Measurements from ENCODE around the gene ADISSP.

The ADISSP gene

GRCh38 chr20:3753501-3754275, 13.9 kb downstream of the ADISSP start:
- DNase-seq, result no peak

GRCh38 chr20:3753098-3753497, 14.5 kb downstream of the ADISSP start:
- peak; percentile 41 for DNase-seq

- DNase-seq, result no peak
Measured at GRCh38 chr20:3752386-3752759, 15.2 kb downstream of the ADISSP start.

GRCh38 chr20:3751675-3752385, 15.7 kb downstream of the ADISSP start:
- peak; percentile 80 for DNase-seq

GRCh38 chr20:3751305-3751674, 16.3 kb downstream of the ADISSP start:
- no peak for DNase-seq

GRCh38 chr20:3749689-3750531, 17.6 kb downstream of the ADISSP start:
- peak; percentile 14 for DNase-seq

GRCh38 chr20:3749087-3749688, 18.4 kb downstream of the ADISSP start:
- no peak for DNase-seq

GRCh38 chr20:3748073-3748472, 19.5 kb downstream of the ADISSP start:
- DNase-seq, result no peak

GRCh38 chr20:3747471-3747870, 20.1 kb downstream of the ADISSP start:
- no peak for DNase-seq

GRCh38 chr20:3745686-3746173, 21.8 kb downstream of the ADISSP start:
- DNase-seq, result no peak

GRCh38 chr20:3744806-3745685, 22.5 kb downstream of the ADISSP start:
- DNase-seq, result peak; percentile 41

GRCh38 chr20:3744037-3744436, 23.5 kb downstream of the ADISSP start:
- DNase-seq, result no peak

GRCh38 chr20:3743251-3743650, 24.3 kb downstream of the ADISSP start:
- DNase-seq, result no peak

- DNase-seq, result no peak
Measured at GRCh38 chr20:3741836-3742458, 25.6 kb downstream of the ADISSP start.

GRCh38 chr20:3740615-3741301, 26.8 kb downstream of the ADISSP start:
- DNase-seq, result no peak

- no peak for DNase-seq
Measured at GRCh38 chr20:3739926-3740451, 27.6 kb downstream of the ADISSP start.

GRCh38 chr20:3739054-3739925, 28.3 kb downstream of the ADISSP start:
- no peak for DNase-seq

GRCh38 chr20:3738111-3739053, 29.2 kb downstream of the ADISSP start:
- no peak for DNase-seq
